ENCODE data around the gene PDE6D.

DNA sequence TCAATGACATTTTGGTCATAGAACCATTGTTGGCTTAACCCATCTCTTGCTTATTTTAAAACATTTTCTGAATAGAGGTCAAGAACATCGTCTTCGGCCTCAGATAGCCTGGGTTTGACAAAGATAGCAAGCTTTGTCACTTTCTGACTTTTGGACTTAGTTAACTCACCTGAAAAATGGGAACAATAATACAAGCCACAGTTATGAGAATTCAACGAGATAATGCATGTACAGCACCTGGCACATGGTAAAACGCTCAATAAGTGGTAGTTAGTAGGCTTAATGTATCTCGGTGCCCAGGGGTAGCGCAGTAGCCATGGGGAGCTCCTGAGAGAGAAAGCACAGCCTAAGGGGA is 4.7 kb upstream of the PDE6D start:
- TF ChIP-seq, protein P1, sequence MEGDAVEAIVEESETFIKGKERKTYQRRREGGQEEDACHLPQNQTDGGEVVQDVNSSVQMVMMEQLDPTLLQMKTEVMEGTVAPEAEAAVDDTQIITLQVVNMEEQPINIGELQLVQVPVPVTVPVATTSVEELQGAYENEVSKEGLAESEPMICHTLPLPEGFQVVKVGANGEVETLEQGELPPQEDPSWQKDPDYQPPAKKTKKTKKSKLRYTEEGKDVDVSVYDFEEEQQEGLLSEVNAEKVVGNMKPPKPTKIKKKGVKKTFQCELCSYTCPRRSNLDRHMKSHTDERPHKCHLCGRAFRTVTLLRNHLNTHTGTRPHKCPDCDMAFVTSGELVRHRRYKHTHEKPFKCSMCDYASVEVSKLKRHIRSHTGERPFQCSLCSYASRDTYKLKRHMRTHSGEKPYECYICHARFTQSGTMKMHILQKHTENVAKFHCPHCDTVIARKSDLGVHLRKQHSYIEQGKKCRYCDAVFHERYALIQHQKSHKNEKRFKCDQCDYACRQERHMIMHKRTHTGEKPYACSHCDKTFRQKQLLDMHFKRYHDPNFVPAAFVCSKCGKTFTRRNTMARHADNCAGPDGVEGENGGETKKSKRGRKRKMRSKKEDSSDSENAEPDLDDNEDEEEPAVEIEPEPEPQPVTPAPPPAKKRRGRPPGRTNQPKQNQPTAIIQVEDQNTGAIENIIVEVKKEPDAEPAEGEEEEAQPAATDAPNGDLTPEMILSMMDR (conservative IDR thresholded peaks at IDR 0.05 in 1 of 2, IDR thresholded peaks at IDR 0.05 in 1 of 2; ENCODE audit: extremely low read depth in 1 of 2, insufficient read depth in 1 of 2, low read depth in 1 of 2, low read length in 2 of 2): no peak
- TF ChIP-seq EZH2 (IDR thresholded peaks at IDR 0.05; ENCODE audit: borderline replicate concordance, low read length): no peak

Data from mammary epithelial cell (primary cell).